SKM-1 treated with dmso at 0.1 percent for 144 hours (cell line): Measurements from ENCODE around the gene SHTN1.

Experiments
- DNase-seq: peaks from one replicate; lab custom pipeline; 2025; ENCODE audit not compliant: unreplicated experiment; lab: John Stamatoyannopoulos, UW

The SHTN1 gene

GRCh38 chr10:116918583-116918982 is 86.4 kb downstream of the SHTN1 start:
- no peak for DNase-seq

GRCh38 chr10:116917481-116917880 is 87.5 kb downstream of the SHTN1 start:
- no peak for DNase-seq

GRCh38 chr10:116915340-116915739 is 89.6 kb downstream of the SHTN1 start:
- DNase-seq, result no peak

GRCh38 chr10:116913695-116914094 is 91.3 kb downstream of the SHTN1 start:
- no peak for DNase-seq

GRCh38 chr10:116912162-116912561 is 92.8 kb downstream of the SHTN1 start:
- no peak for DNase-seq

- DNase-seq, result no peak
These were observed 94.1 kb downstream of the SHTN1 start for GRCh38 chr10:116910910-116911309.

- DNase-seq, result no peak
These were observed 95.7 kb downstream of the SHTN1 start for GRCh38 chr10:116909307-116909706.

- DNase-seq, result no peak
These were observed 97.6 kb downstream of the SHTN1 start for GRCh38 chr10:116907245-116907987.

GRCh38 chr10:116905845-116906210 is 99.2 kb downstream of the SHTN1 start:
- no peak for DNase-seq

GRCh38 chr10:116899626-116900025 is 105.4 kb downstream of the SHTN1 start:
- DNase-seq, result no peak

- DNase-seq, result no peak
These were observed 111.3 kb downstream of the SHTN1 start for GRCh38 chr10:116893686-116894037.

GRCh38 chr10:116892907-116893685 is 111.9 kb downstream of the SHTN1 start:
- DNase-seq, result no peak

- DNase-seq, result no peak
These were observed 113.8 kb downstream of the SHTN1 start for GRCh38 chr10:116891208-116891607.

GRCh38 chr10:116889066-116889465 is 115.9 kb downstream of the SHTN1 start:
- DNase-seq, result no peak

- no peak for DNase-seq
These were observed 116.5 kb downstream of the SHTN1 start for GRCh38 chr10:116888380-116889055.

GRCh38 chr10:116886772-116887171 is 118.2 kb downstream of the SHTN1 start:
- no peak for DNase-seq

- no peak for DNase-seq
These were observed 122.3 kb downstream of the SHTN1 start for GRCh38 chr10:116882639-116883038.

GRCh38 chr10:116880716-116881482 is 124.1 kb downstream of the SHTN1 start:
- no peak for DNase-seq

- DNase-seq, result no peak
These were observed 125.2 kb downstream of the SHTN1 start for GRCh38 chr10:116879817-116880216.

- no peak for DNase-seq
These were observed 126.9 kb downstream of the SHTN1 start for GRCh38 chr10:116878123-116878522.

GRCh38 chr10:116877391-116877790 is 127.6 kb downstream of the SHTN1 start:
- no peak for DNase-seq
